Activated T-helper 2 cell treated with anti-CD3 and anti-CD28 coated beads, Interferon-gamma antibody, Interleukin-2, Interleukin-4, amounts not matched to agents 10 μg/mL and 5 μg/mL and 100 μg/mL, durations not matched to agents 14 hours and 24 hours and 36 hours (primary cell): ENCODE measurements around the gene RXRB. TPM values are rescaled to one million over a fixed set of nuclear protein-coding genes. Genes with fewer than 3 reads are reported as not detected.

Source experiments
- DNase-seq: peaks from one replicate; pipeline ENCODE4 v3.0.0; 2021; ENCODE audit warnings: low spot score
- H3K27ac Mint-ChIP-seq: one replicate; pipeline ENCODE4 v1.8.0; 2021; ENCODE audit warnings: mixed read lengths
- H3K27me3 Mint-ChIP-seq: one replicate; pipeline ENCODE4 v1.8.0; 2021; ENCODE audit warnings: low read depth, mixed read lengths
- H3K36me3 Mint-ChIP-seq: one replicate; pipeline ENCODE4 v1.8.0; 2021; ENCODE audit warnings: low read depth, mixed read lengths
- H3K4me1 Mint-ChIP-seq: one replicate; pipeline ENCODE4 v1.8.0; 2021; ENCODE audit warnings: low read depth, mixed read lengths
- H3K4me3 Mint-ChIP-seq: one replicate; pipeline ENCODE4 v1.8.0; 2021; ENCODE audit warnings: low read depth, mild to moderate bottlenecking, moderate library complexity, mixed read lengths
- H3K9me3 Mint-ChIP-seq: one replicate; pipeline ENCODE4 v1.8.0; 2021; ENCODE audit warnings: mixed read lengths
- intact Hi-C: fragments of 100-400 bp; cut with micrococcal nuclease; formaldehyde crosslinking; loops from one replicate; pipeline ENCODE4 v1.15.1; 2023
- total RNA-seq: library from RNA; stranded (reverse); gene quantifications from 2 replicates; pipeline ENCODE4 v1.2.3, GENCODE V29; 2022

Gene RXRB
- total RNA-seq, 1 donor from 2014 or later, result 47.8 TPM

GRCh38 chr6:33201147-33201545 is 681 bp upstream of the RXRB start:
- Mint-ChIP-seq H3K36me3 (peaks cover 52% of the 10 kb centered on the region), H3K27me3 (no peaks in the 10 kb centered on the region), H3K27ac (peak overlapping the region; percentile 98), H3K4me1 (peaks cover 57% of the 10 kb centered on the region), H3K4me3 (peak overlapping the region; percentile 100), H3K9me3 (no peaks in the 10 kb centered on the region)
- intact Hi-C loops, result loop anchor here (2.0 to 10.0 kb wide), 5 partner anchors 70 to 1009 kb away; partner anchors contain the start of genes GPSM3, PBX2, PHF1 and PSMB8
- DNase-seq, result no peak

GRCh38 chr6:33199687-33200218 is 712 bp downstream of the RXRB start:
- peak overlapping the region; percentile 100 for H3K4me3 Mint-ChIP-seq
- H3K36me3 Mint-ChIP-seq, result peaks cover 66% of the 10 kb centered on the region
- peak overlapping the region; percentile 66 for H3K27ac Mint-ChIP-seq
- peaks cover 45% of the 10 kb centered on the region for H3K4me1 Mint-ChIP-seq
- intact Hi-C loops, result loop anchor here (1.0 to 10.0 kb wide), 6 partner anchors 71 to 1007 kb away; partner anchors contain the start of genes GPSM3, PBX2, PHF1 and PSMB8
- peak; percentile 71 for DNase-seq
- H3K27me3 Mint-ChIP-seq, result no peaks in the 10 kb centered on the region
- no peaks in the 10 kb centered on the region for H3K9me3 Mint-ChIP-seq

GRCh38 chr6:33198853-33199436 is 1.5 kb downstream of the RXRB start:
- H3K4me1 Mint-ChIP-seq, result peaks cover 41% of the 10 kb centered on the region
- peak overlapping the region; percentile 100 for H3K4me3 Mint-ChIP-seq
- peaks cover 71% of the 10 kb centered on the region for H3K36me3 Mint-ChIP-seq
- H3K27me3 Mint-ChIP-seq, result no peaks in the 10 kb centered on the region
- intact Hi-C loops, result no loop called here
- H3K9me3 Mint-ChIP-seq, result no peaks in the 10 kb centered on the region
- DNase-seq, result no peak
- peak overlapping the region; percentile 67 for H3K27ac Mint-ChIP-seq

GRCh38 chr6:33198159-33198852 is 2.2 kb downstream of the RXRB start:
- peaks cover 36% of the 10 kb centered on the region for H3K4me1 Mint-ChIP-seq
- intact Hi-C loops, result no loop called here
- H3K9me3 Mint-ChIP-seq, result no peaks in the 10 kb centered on the region
- H3K27me3 Mint-ChIP-seq, result peaks cover 3% of the 10 kb centered on the region
- peak overlapping the region; percentile 67 for H3K27ac Mint-ChIP-seq
- H3K36me3 Mint-ChIP-seq, result peaks cover 71% of the 10 kb centered on the region
- H3K4me3 Mint-ChIP-seq, result peak overlapping the region; percentile 100
- DNase-seq, result no peak

GRCh38 chr6:33197431-33198048 is 2.9 kb downstream of the RXRB start:
- Mint-ChIP-seq H3K27ac (peak overlapping the region; percentile 41), H3K4me1 (peaks cover 31% of the 10 kb centered on the region), H3K4me3 (peak overlapping the region; percentile 64), H3K27me3 (peaks cover 8% of the 10 kb centered on the region), H3K9me3 (no peaks in the 10 kb centered on the region), H3K36me3 (peaks cover 64% of the 10 kb centered on the region)
- intact Hi-C loops, result loop anchor here (1.0 to 2.0 kb wide), 2 partner anchors 36 to 73 kb away; no protein-coding TSS in a partner anchor
- peak; percentile 29 for DNase-seq

GRCh38 chr6:33195304-33196165 is 4.9 kb downstream of the RXRB start:
- H3K4me3 Mint-ChIP-seq, result no peak overlapping the region
- DNase-seq, result no peak
- peaks cover 18% of the 10 kb centered on the region for H3K4me1 Mint-ChIP-seq
- peaks cover 45% of the 10 kb centered on the region for H3K36me3 Mint-ChIP-seq
- H3K9me3 Mint-ChIP-seq, result no peaks in the 10 kb centered on the region
- peaks cover 25% of the 10 kb centered on the region for H3K27me3 Mint-ChIP-seq
- intact Hi-C loops, result loop anchor here (2.0 kb wide), 1 partner anchor 71 kb away; no protein-coding TSS in a partner anchor
- no peak overlapping the region for H3K27ac Mint-ChIP-seq

GRCh38 chr6:33194431-33194979 is 6.0 kb downstream of the RXRB start:
- no peak overlapping the region for H3K27ac Mint-ChIP-seq
- peaks cover 31% of the 10 kb centered on the region for H3K27me3 Mint-ChIP-seq
- H3K9me3 Mint-ChIP-seq, result no peaks in the 10 kb centered on the region
- peaks cover 45% of the 10 kb centered on the region for H3K36me3 Mint-ChIP-seq
- no peak for DNase-seq
- intact Hi-C loops, result no loop called here
- peaks cover 16% of the 10 kb centered on the region for H3K4me1 Mint-ChIP-seq
- no peak overlapping the region for H3K4me3 Mint-ChIP-seq

- Mint-ChIP-seq H3K4me3 (no peak overlapping the region), H3K36me3 (peaks cover 41% of the 10 kb centered on the region), H3K4me1 (peaks cover 10% of the 10 kb centered on the region), H3K9me3 (no peaks in the 10 kb centered on the region), H3K27me3 (peaks cover 34% of the 10 kb centered on the region), H3K27ac (no peak overlapping the region)
- intact Hi-C loops, result no loop called here
- DNase-seq, result no peak
Observed at GRCh38 chr6:33193619-33194018, 6.8 kb downstream of the RXRB start.

- no peak for DNase-seq
- peaks cover 10% of the 10 kb centered on the region for H3K4me1 Mint-ChIP-seq
- intact Hi-C loops, result no loop called here
- H3K9me3 Mint-ChIP-seq, result no peaks in the 10 kb centered on the region
- peaks cover 41% of the 10 kb centered on the region for H3K36me3 Mint-ChIP-seq
- H3K4me3 Mint-ChIP-seq, result no peak overlapping the region
- no peak overlapping the region for H3K27ac Mint-ChIP-seq
- peaks cover 39% of the 10 kb centered on the region for H3K27me3 Mint-ChIP-seq
Observed at GRCh38 chr6:33192671-33193602, 7.5 kb downstream of the RXRB start.

- no peak within 1 kb of the TSS for H3K27ac Mint-ChIP-seq
- peaks cover 36% of the 10 kb centered on the region for H3K36me3 Mint-ChIP-seq
- H3K27me3 Mint-ChIP-seq, result peaks cover 44% of the 10 kb centered on the region
- peaks cover 11% of the 10 kb centered on the region for H3K4me1 Mint-ChIP-seq
- no peak for DNase-seq
- intact Hi-C loops, result no loop called here
- no peaks in the 10 kb centered on the region for H3K9me3 Mint-ChIP-seq
- H3K4me3 Mint-ChIP-seq, result no peak within 1 kb of the TSS
Observed at GRCh38 chr6:33192105-33192646, 8.3 kb downstream of the RXRB start, which contains the start of gene COL11A2. COL11A2 (minus strand) TSS chr6:33192467; CDS start chr6:33192240, 227 bp downstream.
